H1 (cell line): ENCODE data around the gene NCOA1. TPM values are rescaled to one million over a fixed set of nuclear protein-coding genes. Genes with fewer than 3 reads are reported as not detected.
A peak's percentile ranks its signal among the peaks of the same experiment; 100 is the strongest.

Experiments used
- CTCF ChIA-PET: fragments of 300-600 bp; sonication (Branson Sonifier 250); formaldehyde crosslinking; loops from one replicate; lab custom pipeline; 2021; ENCODE audit not compliant: partially characterized antibody; lab: Charles Lee
- POLR2A ChIA-PET: fragments of 300-600 bp; sonication (Branson Sonifier 250); formaldehyde crosslinking; loops from one replicate; lab custom pipeline; 2021; ENCODE audit warnings: inconsistent platforms; ENCODE audit not compliant: partially characterized antibody; lab: Charles Lee
- DNase-seq, 2 experiments: peaks; one replicate each; pipeline versions ENCODE4 v3.0.0 to v3.0.0-alpha.2; 2010 to 2022; ENCODE audit warnings: low spot score in 2 of 2, low read depth in 1 of 2, mixed read lengths in 1 of 2
- FAIRE-seq: peaks from 2 replicates; lab custom pipeline; 2011; peaks lifted over from hg19 to GRCh38; lab: Jason Lieb, UNC
- H2AFZ ChIP-seq: 2 replicates; pipeline ENCODE4 v1.8.1; 2012; ENCODE audit warnings: low read length, inconsistent platforms
- H2AK5ac ChIP-seq: 2 replicates; pipeline ENCODE4 v1.6.1; 2013; ENCODE audit warnings: low read depth, low read length
- H2BK120ac ChIP-seq: replicated peaks from 2 replicates; pipeline ENCODE3; 2013; ENCODE audit warnings: low read depth, low read length, inconsistent platforms
- H2BK12ac ChIP-seq: 2 replicates; pipeline ENCODE4 v1.6.1; 2013; ENCODE audit warnings: low read depth, low read length
- H2BK15ac ChIP-seq: 2 replicates; pipeline ENCODE4 v1.6.1; 2013; ENCODE audit warnings: low read length
- H2BK20ac ChIP-seq: 2 replicates; pipeline ENCODE4 v1.6.1; 2013; ENCODE audit warnings: low read length
- H2BK5ac ChIP-seq: 2 replicates; pipeline ENCODE4 v1.6.1; 2013; ENCODE audit warnings: low read depth, low read length
- H3K14ac ChIP-seq: 2 replicates; pipeline ENCODE4 v1.6.1; 2013; ENCODE audit warnings: inconsistent platforms; ENCODE audit not compliant: insufficient read length
- H3K18ac ChIP-seq: 2 replicates; pipeline ENCODE4 v1.6.1; 2013; ENCODE audit warnings: low read length; ENCODE audit errors: extremely low read depth
- H3K23ac ChIP-seq: 2 replicates; pipeline ENCODE4 v1.6.1; 2013; ENCODE audit warnings: inconsistent platforms; ENCODE audit not compliant: insufficient read length
- H3K23me2 ChIP-seq: 2 replicates; pipeline ENCODE4 v1.6.1; 2013; ENCODE audit warnings: low read depth, low read length
- H3K27ac ChIP-seq: 2 replicates; pipeline ENCODE4 v1.6.1; 2011; ENCODE audit warnings: low read depth, low read length, inconsistent platforms
- H3K27me3 ChIP-seq, 4 experiments: replicated peaks in 1 of 4; 1 replicate in 1 of 4; 2 replicates in 3 of 4; pipeline versions ENCODE4 v1.6.1 to v1.8.1; 2011 to 2013; ENCODE audit warnings: low read length in 3 of 4, mild to moderate bottlenecking in 3 of 4, inconsistent platforms in 2 of 4, mixed read lengths in 2 of 4, moderate library complexity in 1 of 4; ENCODE audit not compliant: control insufficient read depth in 3 of 4, insufficient read depth in 3 of 4; ENCODE audit errors: extremely low read depth in 1 of 4
- H3K36me3 ChIP-seq, 4 experiments: 2 replicates each; pipeline versions ENCODE4 v1.6.1 to v1.8.1; 2011 to 2013; ENCODE audit warnings: mild to moderate bottlenecking in 4 of 4, low read length in 3 of 4, moderate library complexity in 2 of 4, control low read depth in 1 of 4, inconsistent platforms in 1 of 4; ENCODE audit not compliant: insufficient read depth in 4 of 4, control insufficient read depth in 2 of 4
- H3K4ac ChIP-seq: replicated peaks from 2 replicates; pipeline ENCODE3; 2013; ENCODE audit warnings: low read length, low read depth, mixed read lengths, inconsistent platforms; ENCODE audit not compliant: insufficient read length
- H3K4me1 ChIP-seq, 4 experiments: replicated peaks in 1 of 4; 1 replicate in 1 of 4; 2 replicates in 3 of 4; pipeline versions ENCODE4 v1.6.1 to v1.8.1; 2011 to 2013; ENCODE audit warnings: low read length in 3 of 4, inconsistent platforms in 2 of 4, mixed read lengths in 1 of 4; ENCODE audit not compliant: insufficient read depth in 4 of 4, control insufficient read depth in 3 of 4
- H3K4me2 ChIP-seq, 2 experiments: 2 replicates each; pipeline versions ENCODE4 v1.6.1 to v1.8.1; 2011 to 2013; ENCODE audit warnings: low read depth in 2 of 2, low read length in 2 of 2, control low read depth in 1 of 2, inconsistent platforms in 1 of 2, mild to moderate bottlenecking in 1 of 2; ENCODE audit not compliant: insufficient read depth in 1 of 2
- H3K4me3 ChIP-seq, 4 experiments: fragments of 200-600, 300-600 bp in 1 of 4; sonication (generic), shearing (Covaris generic), sonication (Bioruptor Twin) in 1 of 4; 2 replicates each; pipeline versions ENCODE4 v1.5.1 to v1.8.1; 2011 to 2016; ENCODE audit warnings: low read length in 4 of 4, low read depth in 3 of 4, control low read depth in 2 of 4, inconsistent platforms in 2 of 4, mild to moderate bottlenecking in 2 of 4, mixed read lengths in 1 of 4, moderate library complexity in 1 of 4; ENCODE audit not compliant: insufficient read depth in 2 of 4; ENCODE audit errors: extremely low read depth in 1 of 4
- H3K56ac ChIP-seq: replicated peaks from 2 replicates; pipeline ENCODE3; 2013; ENCODE audit warnings: low read depth, mild to moderate bottlenecking, mixed read lengths, low read length, inconsistent platforms; ENCODE audit not compliant: insufficient read length
- H3K79me1 ChIP-seq: 2 replicates; pipeline ENCODE4 v1.6.1; 2013; ENCODE audit warnings: low read depth, low read length, control low read depth
- H3K79me2 ChIP-seq, 2 experiments: 2 replicates each; pipeline versions ENCODE4 v1.6.1 to v1.8.1; 2012 to 2013; ENCODE audit warnings: low read length in 2 of 2, mild to moderate bottlenecking in 2 of 2, inconsistent platforms in 1 of 2; ENCODE audit not compliant: insufficient read depth in 2 of 2, control insufficient read depth in 1 of 2
- H3K9ac ChIP-seq, 4 experiments: replicated peaks in 1 of 4; 1 replicate in 1 of 4; 2 replicates in 3 of 4; pipeline versions ENCODE4 v1.6.1 to v1.8.1; 2011 to 2013; ENCODE audit warnings: low read depth in 3 of 4, low read length in 3 of 4, control low read depth in 2 of 4, mild to moderate bottlenecking in 2 of 4, moderate library complexity in 2 of 4, inconsistent platforms in 1 of 4; ENCODE audit errors: extremely low read depth in 1 of 4
- H3K9me3 ChIP-seq, 2 experiments: 2 replicates each; pipeline versions ENCODE4 v1.6.1 to v1.8.1; 2012 to 2013; ENCODE audit warnings: mild to moderate bottlenecking in 2 of 2, moderate library complexity in 2 of 2, control low read depth in 1 of 2, inconsistent platforms in 1 of 2, low read depth in 1 of 2, low read length in 1 of 2, mixed read lengths in 1 of 2; ENCODE audit not compliant: insufficient read depth in 2 of 2
- H4K20me1 ChIP-seq, 2 experiments: replicated peaks in 1 of 2; 2 replicates each; pipeline versions ENCODE3 to v1.8.1; 2011 to 2013; ENCODE audit warnings: inconsistent platforms in 2 of 2, low read length in 2 of 2, mild to moderate bottlenecking in 1 of 2; ENCODE audit not compliant: insufficient read depth in 2 of 2, control insufficient read depth in 1 of 2
- H4K5ac ChIP-seq: 2 replicates; pipeline ENCODE4 v1.6.1; 2013; ENCODE audit warnings: low read length, low read depth, mixed read lengths, inconsistent platforms; ENCODE audit not compliant: insufficient read length
- H4K8ac ChIP-seq: 2 replicates; pipeline ENCODE4 v1.8.0; 2013; ENCODE audit warnings: mild to moderate bottlenecking, moderate library complexity, low read length, inconsistent platforms; ENCODE audit not compliant: insufficient read depth; ENCODE audit errors: extremely low read depth
- H4K91ac ChIP-seq: replicated peaks from 2 replicates; pipeline ENCODE3; 2013; ENCODE audit warnings: low read length, mixed read lengths, inconsistent platforms; ENCODE audit not compliant: insufficient read length
- BRCA1 ChIP-seq: IDR thresholded peaks from 2 replicates; pipeline ENCODE4 v1.6.1; 2012; ENCODE audit warnings: low read depth, low read length, improper control_type of control experiment
- RAD21 ChIP-seq, 2 experiments: IDR thresholded peaks in 1 of 2; conservative IDR thresholded peaks in 1 of 2; 2 replicates each; pipeline ENCODE4 v1.6.1; 2011; ENCODE audit warnings: low read depth in 2 of 2, low read length in 2 of 2, improper control_type of control experiment in 1 of 2, inconsistent platforms in 1 of 2, mild to moderate bottlenecking in 1 of 2, moderate library complexity in 1 of 2
- RFX5 ChIP-seq: IDR thresholded peaks from 2 replicates; pipeline ENCODE4 v1.6.1; 2011; ENCODE audit warnings: low read depth, low read length, improper control_type of control experiment, borderline replicate concordance
- WGBS, 2 experiments: shearing (Covaris generic) in 1 of 2; methylation state at CpG; one replicate each; pipeline versions ENCODE4 v1.1.6 to v1.1.7; 2013 to 2015; ENCODE audit warnings: low lambda C conversion rate in 2 of 2, mixed read lengths in 2 of 2, inconsistent platforms in 1 of 2, low coverage in 1 of 2, missing lambda C conversion rate in 1 of 2; ENCODE audit not compliant: insufficient replicate concordance in 2 of 2, insufficient coverage in 1 of 2, insufficient read length in 1 of 2; ENCODE audit errors: extremely low coverage in 1 of 2, missing lambda C conversion rate in 1 of 2; 5-methylcytosine and 5-hydroxymethylcytosine counted together
- polyA plus RNA-seq, 7 experiments: library from polyadenylated mRNA; depleted of rRNA in 3 of 7; stranded (reverse) in 5 of 7; unstranded in 2 of 7; fragments of >200 nt in 5 of 7; fragments of 200-250 nt in 2 of 7; gene quantifications; 1 replicate in 5 of 7; 2 replicates in 1 of 7; 4 replicates in 1 of 7; pipeline versions ENCODE4 v1.2.1 to v1.2.3, GENCODE V29; 2011 to 2013; ENCODE audit warnings: missing spikeins in 2 of 7, mixed read lengths in 2 of 7
- total RNA-seq: library from RNA; stranded (reverse); fragmentation: NEBNext Ultra II Directional; extraction: Animal tissue kit (Norgen Biotek cat#: 25700); gene quantifications from 2 replicates; pipeline ENCODE4 v1.2.1, GENCODE V29; 2021
- TF ChIP-seq, protein P1 (sequence below), 3 experiments: IDR thresholded peaks; 1 replicate in 2 of 3; 2 replicates in 1 of 3; pipeline versions ENCODE4 v1.5.1 to v1.6.1; 2011; ENCODE audit warnings: low read length in 3 of 3, mild to moderate bottlenecking in 3 of 3, inconsistent platforms in 2 of 3, low read depth in 1 of 3, moderate library complexity in 1 of 3; ENCODE audit not compliant: insufficient read depth in 1 of 3; ENCODE audit errors: control extremely low read depth in 1 of 3

NCOA1 gene
- total and polyA plus RNA-seq, 2 of the 8 experiments (the other 6 are each of a cell fraction or from before 2014, with no cell fraction given) = 12.8 to 17.9 TPM

DNA sequence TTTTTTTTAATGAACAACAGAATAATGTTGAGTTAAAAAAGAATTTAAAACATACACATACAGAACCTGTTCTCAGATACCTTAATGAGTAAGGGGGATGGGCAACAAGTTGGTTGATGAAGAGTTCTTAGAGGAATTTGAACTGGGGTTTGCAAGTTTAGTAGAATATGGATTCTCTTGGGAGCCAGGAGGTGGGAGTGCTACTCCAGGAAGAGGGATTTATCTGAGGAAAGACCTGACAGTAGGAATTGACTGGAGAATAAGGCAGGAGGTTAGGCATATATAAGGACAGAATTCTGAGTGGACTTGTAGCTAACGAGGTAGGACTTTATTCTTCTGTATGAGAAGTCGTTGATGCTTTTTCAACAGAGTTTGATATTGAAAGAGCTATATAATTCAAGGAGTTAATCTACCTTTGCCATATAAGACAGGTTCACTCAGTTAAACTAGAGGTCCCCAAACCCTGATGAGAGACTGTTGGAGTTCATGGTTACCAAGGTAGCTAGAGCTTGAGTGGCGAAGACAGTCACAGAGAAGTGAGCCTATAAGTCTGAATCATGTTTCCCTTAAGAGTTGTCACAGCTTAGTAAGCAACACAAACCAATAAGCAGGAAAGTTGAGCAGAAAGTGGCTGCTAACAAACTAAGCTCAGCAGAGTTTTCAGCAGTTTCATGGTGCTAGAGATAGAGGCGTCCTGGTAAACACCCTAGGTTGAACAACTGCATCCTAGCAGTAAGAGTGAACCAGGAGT is 88.2 kb downstream of the NCOA1 start:
- Histone ChIP-seq H3K4me2 (no peak overlapping the region), H3K4me1 (peaks cover 0 to 8% (median 0%) of the 10 kb centered on the region in 4 experiments; a peak in 2 of 7 replicates), H3K9ac (no peak overlapping the region), H2AK5ac (no peak overlapping the region), H2BK20ac (no peak overlapping the region), H2BK15ac (no peak overlapping the region), H2BK5ac (no peak overlapping the region), H3K23ac (no peak overlapping the region), H3K36me3 (no peaks in the 10 kb centered on the region), H3K79me2 (peaks cover 0 to 2% of the 10 kb centered on the region in 2 experiments; a peak in 1 of 4 replicates), H3K27ac (no peak overlapping the region), H3K14ac (no peak overlapping the region), H4K5ac (no peak overlapping the region), H2AFZ (no peak overlapping the region), H3K18ac (no peak overlapping the region), H4K8ac (no peak overlapping the region), H3K9me3 (no peaks in the 10 kb centered on the region), H2BK120ac (no peak overlapping the region), H3K27me3 (no peaks in the 10 kb centered on the region), H3K79me1 (no peaks in the 10 kb centered on the region), H3K4me3 (no peak overlapping the region), H2BK12ac (no peak overlapping the region), H4K20me1 (no peaks in the 10 kb centered on the region), H4K91ac (no peak overlapping the region), H3K23me2 (no peaks in the 10 kb centered on the region; the same call in 1 of the 2 replicates), H3K56ac (no peak overlapping the region), H3K4ac (no peak overlapping the region)
- no peak for TF ChIP-seq RFX5
- no peak for TF ChIP-seq BRCA1
- TF ChIP-seq, protein P1, sequence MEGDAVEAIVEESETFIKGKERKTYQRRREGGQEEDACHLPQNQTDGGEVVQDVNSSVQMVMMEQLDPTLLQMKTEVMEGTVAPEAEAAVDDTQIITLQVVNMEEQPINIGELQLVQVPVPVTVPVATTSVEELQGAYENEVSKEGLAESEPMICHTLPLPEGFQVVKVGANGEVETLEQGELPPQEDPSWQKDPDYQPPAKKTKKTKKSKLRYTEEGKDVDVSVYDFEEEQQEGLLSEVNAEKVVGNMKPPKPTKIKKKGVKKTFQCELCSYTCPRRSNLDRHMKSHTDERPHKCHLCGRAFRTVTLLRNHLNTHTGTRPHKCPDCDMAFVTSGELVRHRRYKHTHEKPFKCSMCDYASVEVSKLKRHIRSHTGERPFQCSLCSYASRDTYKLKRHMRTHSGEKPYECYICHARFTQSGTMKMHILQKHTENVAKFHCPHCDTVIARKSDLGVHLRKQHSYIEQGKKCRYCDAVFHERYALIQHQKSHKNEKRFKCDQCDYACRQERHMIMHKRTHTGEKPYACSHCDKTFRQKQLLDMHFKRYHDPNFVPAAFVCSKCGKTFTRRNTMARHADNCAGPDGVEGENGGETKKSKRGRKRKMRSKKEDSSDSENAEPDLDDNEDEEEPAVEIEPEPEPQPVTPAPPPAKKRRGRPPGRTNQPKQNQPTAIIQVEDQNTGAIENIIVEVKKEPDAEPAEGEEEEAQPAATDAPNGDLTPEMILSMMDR (IDR thresholded peaks at IDR 0.05; ENCODE audit: control extremely low read depth in 1 of 3, insufficient read depth in 1 of 3, low read depth in 1 of 3, low read length in 3 of 3) = peak in 1 of 3 experiments; percentile 10; a peak in 1 of 4 replicates
- TF ChIP-seq RAD21 (IDR thresholded peaks at IDR 0.05 in 1 of 2, conservative IDR thresholded peaks at IDR 0.05 in 1 of 2; ENCODE audit: low read depth in 2 of 2, low read length in 2 of 2) = peak; percentile 58 to 68
- WGBS, 2 experiments = 86% methylated on average over 4 of the region's 4 CpGs; no CpG with 5 or more reads in 1 of the 2 experiments
- POLR2A ChIA-PET = no interaction called here
- CTCF ChIA-PET = interaction anchor here (0.6 to 2.2 kb wide), 13 partner anchors 9 to 476 kb away, joined by 3 to 10 read pairs (median 4); no protein-coding TSS in a partner anchor
- DNase-seq = no peak
- no peak for FAIRE-seq
